GM21529 (cell line): ENCODE results near the gene ZNF585A.
A peak's percentile ranks its signal among the peaks of the same experiment; 100 is the strongest.
"Not testable (repeated sequence)": the region's sequence is repeated elsewhere in the genome, so short reads cannot be mapped to it uniquely, and the experiment has no call there.

Experiments
- ATAC-seq: cut with Tn5 transposase; IDR thresholded peaks from one replicate; pipeline ENCODE4 v1.9.1; 2021; ENCODE audit not compliant: unreplicated experiment

Gene ZNF585A

GRCh38 chr19:37172368-37173366 is at the start of gene ZNF585A:
Gene ZNF585A (minus strand): TSS chr19:37172695. CDS start chr19:37169910, 2,785 bp downstream.
- peak; percentile 92 for ATAC-seq

GRCh38 chr19:37221136-37221535 is 48.6 kb upstream of the ZNF585A start:
- no peak for ATAC-seq

- no peak for ATAC-seq
Measured at GRCh38 chr19:37220383-37220782, 47.9 kb upstream of the ZNF585A start.

GRCh38 chr19:37218592-37218935 is 46.1 kb upstream of the ZNF585A start:
- ATAC-seq, result no peak

- ATAC-seq, result peak; percentile 91
Measured at GRCh38 chr19:37217775-37218591, 45.5 kb upstream of the ZNF585A start, which contains the start of gene ZNF383. Gene ZNF383 (plus strand): TSS chr19:37218214. CDS start chr19:37230454, 12,240 bp downstream.

- no peak for ATAC-seq
Measured at GRCh38 chr19:37217480-37217774, 44.9 kb upstream of the ZNF585A start.

- ATAC-seq, result no peak
Measured at GRCh38 chr19:37197768-37198167, 25.3 kb upstream of the ZNF585A start.

- ATAC-seq, result not testable (repeated sequence)
Measured at GRCh38 chr19:37197115-37197514, 24.6 kb upstream of the ZNF585A start.

GRCh38 chr19:37195248-37195647 is 22.8 kb upstream of the ZNF585A start:
- ATAC-seq, result not testable (repeated sequence)

GRCh38 chr19:37186071-37186470 is 13.6 kb upstream of the ZNF585A start:
- ATAC-seq, result not testable (repeated sequence)

- ATAC-seq, result no peak
Measured at GRCh38 chr19:37165635-37166034, 6.9 kb downstream of the ZNF585A start.

GRCh38 chr19:37160153-37160552 is 12.3 kb downstream of the ZNF585A start:
- ATAC-seq, result no peak

- no peak for ATAC-seq
Measured at GRCh38 chr19:37148214-37148613, 24.3 kb downstream of the ZNF585A start.

GRCh38 chr19:37136111-37136510 is 36.4 kb downstream of the ZNF585A start:
- ATAC-seq, result no peak

GRCh38 chr19:37128821-37129177 is 43.7 kb downstream of the ZNF585A start:
- ATAC-seq, result no peak

- ATAC-seq, result no peak
Measured at GRCh38 chr19:37127999-37128820, 44.3 kb downstream of the ZNF585A start.

GRCh38 chr19:37122093-37122492 is 50.4 kb downstream of the ZNF585A start:
- not testable (repeated sequence) for ATAC-seq

GRCh38 chr19:37114001-37114400 is 58.5 kb downstream of the ZNF585A start:
- no peak for ATAC-seq

- ATAC-seq, result not testable (repeated sequence)
Measured at GRCh38 chr19:37111753-37112152, 60.7 kb downstream of the ZNF585A start.

- ATAC-seq, result not testable (repeated sequence)
Measured at GRCh38 chr19:37104135-37104534, 68.4 kb downstream of the ZNF585A start.

- ATAC-seq, result no peak
Measured at GRCh38 chr19:37098570-37098969, 73.9 kb downstream of the ZNF585A start.
